Kidney glomerular epithelial cell (primary cell): ENCODE data around the gene RPRD1A.
"Not testable (repeated sequence)": the region's sequence is repeated elsewhere in the genome, so short reads cannot be mapped to it uniquely, and the experiment has no call there.

Experiments
- DNase-seq: peaks from one replicate; lab custom pipeline; 2025; lab: John Stamatoyannopoulos, UW

Gene RPRD1A

GRCh38 chr18:36067055-36067957, at the start of gene RPRD1A:
TSS of gene RPRD1A (minus strand) at chr18:36067559. CDS start at chr18:36067404, 155 bp downstream.
- peak; percentile 87 for DNase-seq

- not testable (repeated sequence) for DNase-seq
These were observed 49.4 kb upstream of the RPRD1A start for GRCh38 chr18:36116771-36117170.

- DNase-seq, result no peak
These were observed 47.4 kb upstream of the RPRD1A start for GRCh38 chr18:36114738-36115137.

- DNase-seq, result no peak
These were observed 46.9 kb upstream of the RPRD1A start for GRCh38 chr18:36114251-36114650.

GRCh38 chr18:36112302-36112701, 44.9 kb upstream of the RPRD1A start:
- DNase-seq, result no peak

- DNase-seq, result no peak
These were observed 42.4 kb upstream of the RPRD1A start for GRCh38 chr18:36109737-36110136.

GRCh38 chr18:36108601-36109000, 41.2 kb upstream of the RPRD1A start:
- DNase-seq, result no peak

GRCh38 chr18:36108196-36108595, 40.8 kb upstream of the RPRD1A start:
- no peak for DNase-seq

- DNase-seq, result no peak
These were observed 40.1 kb upstream of the RPRD1A start for GRCh38 chr18:36107477-36107876.

- DNase-seq, result no peak
These were observed 37.4 kb upstream of the RPRD1A start for GRCh38 chr18:36104749-36105148.

GRCh38 chr18:36101943-36102342, 34.6 kb upstream of the RPRD1A start:
- no peak for DNase-seq

- DNase-seq, result no peak
These were observed 32.0 kb upstream of the RPRD1A start for GRCh38 chr18:36099311-36099710.

- DNase-seq, result no peak
These were observed 29.6 kb upstream of the RPRD1A start for GRCh38 chr18:36096955-36097354.

GRCh38 chr18:36095936-36096519, 28.7 kb upstream of the RPRD1A start:
- DNase-seq, result peak; percentile 52

GRCh38 chr18:36094431-36094830, 27.1 kb upstream of the RPRD1A start:
- DNase-seq, result no peak

- not testable (repeated sequence) for DNase-seq
These were observed 24.8 kb upstream of the RPRD1A start for GRCh38 chr18:36092116-36092515.

GRCh38 chr18:36089001-36089400, 21.6 kb upstream of the RPRD1A start:
- no peak for DNase-seq

- no peak for DNase-seq
These were observed 20.9 kb upstream of the RPRD1A start for GRCh38 chr18:36088256-36088655.

GRCh38 chr18:36086186-36086585, 18.8 kb upstream of the RPRD1A start:
- no peak for DNase-seq

GRCh38 chr18:36085195-36085594, 17.8 kb upstream of the RPRD1A start:
- no peak for DNase-seq

- DNase-seq, result no peak
These were observed 16.4 kb upstream of the RPRD1A start for GRCh38 chr18:36083729-36084128.

GRCh38 chr18:36081118-36081517, 13.8 kb upstream of the RPRD1A start:
- DNase-seq, result not testable (repeated sequence)

GRCh38 chr18:36078751-36079529, 11.6 kb upstream of the RPRD1A start:
- no peak for DNase-seq
